Dermis microvascular lymphatic vessel endothelial cell (primary cell): ENCODE data around the gene HCN1. TPM values are rescaled to one million over a fixed set of nuclear protein-coding genes. Genes with fewer than 3 reads are reported as not detected.

Experiments used
- DNase-seq, 2 donors: peaks; one replicate each; pipeline versions ENCODE4 v3.0.0 to v3.0.0-alpha.2; 2010; ENCODE audit warnings: low read depth in 2 of 2
- total RNA-seq: library from RNA; depleted of rRNA; stranded (reverse); fragments of >200 nt; gene quantifications from 2 replicates; pipeline ENCODE4 v1.2.1, GENCODE V29; 2014

Gene HCN1
- not detected in 2 replicates for total RNA-seq

- peak; percentile 36 to 80 for DNase-seq
Observed at GRCh38 chr5:45696206-45696836, at the start of gene HCN1. HCN1 (minus strand) TSS chr5:45696380.

GRCh38 chr5:45741110-45741509 is 44.9 kb upstream of the HCN1 start:
- no peak for DNase-seq

- DNase-seq: no peak
Observed at GRCh38 chr5:45737153-45737552, 41.0 kb upstream of the HCN1 start.

- no peak for DNase-seq
Observed at GRCh38 chr5:45725537-45725936, 29.4 kb upstream of the HCN1 start.

GRCh38 chr5:45697201-45697600 is 1.0 kb upstream of the HCN1 start:
- no peak for DNase-seq

- DNase-seq: no peak
Observed at GRCh38 chr5:45695804-45696156, 400 bp downstream of the HCN1 start.

GRCh38 chr5:45694971-45695803 is 993 bp downstream of the HCN1 start:
- no peak for DNase-seq

GRCh38 chr5:45694255-45694814 is 1.8 kb downstream of the HCN1 start:
- peak in 1 of 2 donors; percentile 1 for DNase-seq

- no peak for DNase-seq
Observed at GRCh38 chr5:45692481-45692880, 3.7 kb downstream of the HCN1 start.

- DNase-seq: no peak
Observed at GRCh38 chr5:45691656-45692055, 4.5 kb downstream of the HCN1 start.

GRCh38 chr5:45687701-45688100 is 8.5 kb downstream of the HCN1 start:
- no peak for DNase-seq

GRCh38 chr5:45686620-45687019 is 9.6 kb downstream of the HCN1 start:
- no peak for DNase-seq

- DNase-seq: no peak
Observed at GRCh38 chr5:45684118-45684517, 12.1 kb downstream of the HCN1 start.

GRCh38 chr5:45680950-45681349 is 15.2 kb downstream of the HCN1 start:
- no peak for DNase-seq

- DNase-seq: no peak
Observed at GRCh38 chr5:45677524-45677923, 18.7 kb downstream of the HCN1 start.

GRCh38 chr5:45672271-45672670 is 23.9 kb downstream of the HCN1 start:
- no peak for DNase-seq

GRCh38 chr5:45648744-45649143 is 47.4 kb downstream of the HCN1 start:
- no peak for DNase-seq

GRCh38 chr5:45643056-45643455 is 53.1 kb downstream of the HCN1 start:
- DNase-seq: no peak

- DNase-seq: no peak
Observed at GRCh38 chr5:45642370-45642769, 53.8 kb downstream of the HCN1 start.

GRCh38 chr5:45639040-45639439 is 57.1 kb downstream of the HCN1 start:
- no peak for DNase-seq

- no peak for DNase-seq
Observed at GRCh38 chr5:45627076-45627656, 69.0 kb downstream of the HCN1 start.

GRCh38 chr5:45623832-45624231 is 72.3 kb downstream of the HCN1 start:
- no peak for DNase-seq
